Calu3 (cell line): ENCODE measurements around the gene RIMBP2. TPM values are rescaled to one million over a fixed set of nuclear protein-coding genes. Genes with fewer than 3 reads are reported as not detected.
"Not testable (repeated sequence)": the region's sequence is repeated elsewhere in the genome, so short reads cannot be mapped to it uniquely, and the experiment has no call there.

ENCODE experiments used
- BruUV-seq: library from RNA; stranded (reverse); fragments of 400-500 nt; replicated peaks from 2 replicates; lab custom pipeline; 2021; lab: Mats Ljungman, UMichigan
- CTCF ChIA-PET: fragments of 300-600 bp; sonication (Branson Sonifier 250); formaldehyde crosslinking; loops from one replicate; lab custom pipeline; 2022; ENCODE audit warnings: antibody characterized with exemption; lab: Charles Lee
- DNase-seq: peaks from one replicate; pipeline ENCODE4 v3.0.0; 2022
- H3K27ac Mint-ChIP-seq: one replicate; pipeline ENCODE4 v1.8.0; 2022; ENCODE audit warnings: mixed read lengths; ENCODE audit not compliant: unreplicated experiment
- H3K27me3 Mint-ChIP-seq: one replicate; pipeline ENCODE4 v1.8.0; 2022; ENCODE audit warnings: mixed read lengths; ENCODE audit not compliant: unreplicated experiment
- H3K36me3 Mint-ChIP-seq: one replicate; pipeline ENCODE4 v1.8.0; 2022; ENCODE audit warnings: mild to moderate bottlenecking, moderate library complexity, mixed read lengths; ENCODE audit not compliant: insufficient read depth, unreplicated experiment
- H3K4me1 Mint-ChIP-seq: one replicate; pipeline ENCODE4 v1.8.0; 2022; ENCODE audit warnings: mild to moderate bottlenecking, low read depth, mixed read lengths; ENCODE audit not compliant: unreplicated experiment
- H3K4me3 Mint-ChIP-seq: one replicate; pipeline ENCODE4 v1.8.0; 2022; ENCODE audit warnings: mild to moderate bottlenecking, low read depth, moderate library complexity, mixed read lengths; ENCODE audit not compliant: unreplicated experiment
- H3K9me3 Mint-ChIP-seq: one replicate; pipeline ENCODE4 v1.8.0; 2022; ENCODE audit warnings: low read depth, mixed read lengths; ENCODE audit not compliant: unreplicated experiment
- CTCF ChIP-seq: fragments of 200-600 bp; IDR thresholded peaks from one replicate; pipeline ENCODE4 v1.8.0; 2022; ENCODE audit warnings: antibody characterized with exemption; ENCODE audit not compliant: unreplicated experiment
- intact Hi-C: fragments of 100-400 bp; cut with micrococcal nuclease; formaldehyde crosslinking; loops from one replicate; pipeline ENCODE4 v1.10.0; 2022; ENCODE audit not compliant: unreplicated experiment
- total RNA-seq: library from RNA; stranded (reverse); gene quantifications from 2 replicates; pipeline ENCODE4 v1.2.3, GENCODE V29; 2022

The RIMBP2 gene
- total RNA-seq, 1 experiment from 2014 or later = 6.1 TPM

DNA sequence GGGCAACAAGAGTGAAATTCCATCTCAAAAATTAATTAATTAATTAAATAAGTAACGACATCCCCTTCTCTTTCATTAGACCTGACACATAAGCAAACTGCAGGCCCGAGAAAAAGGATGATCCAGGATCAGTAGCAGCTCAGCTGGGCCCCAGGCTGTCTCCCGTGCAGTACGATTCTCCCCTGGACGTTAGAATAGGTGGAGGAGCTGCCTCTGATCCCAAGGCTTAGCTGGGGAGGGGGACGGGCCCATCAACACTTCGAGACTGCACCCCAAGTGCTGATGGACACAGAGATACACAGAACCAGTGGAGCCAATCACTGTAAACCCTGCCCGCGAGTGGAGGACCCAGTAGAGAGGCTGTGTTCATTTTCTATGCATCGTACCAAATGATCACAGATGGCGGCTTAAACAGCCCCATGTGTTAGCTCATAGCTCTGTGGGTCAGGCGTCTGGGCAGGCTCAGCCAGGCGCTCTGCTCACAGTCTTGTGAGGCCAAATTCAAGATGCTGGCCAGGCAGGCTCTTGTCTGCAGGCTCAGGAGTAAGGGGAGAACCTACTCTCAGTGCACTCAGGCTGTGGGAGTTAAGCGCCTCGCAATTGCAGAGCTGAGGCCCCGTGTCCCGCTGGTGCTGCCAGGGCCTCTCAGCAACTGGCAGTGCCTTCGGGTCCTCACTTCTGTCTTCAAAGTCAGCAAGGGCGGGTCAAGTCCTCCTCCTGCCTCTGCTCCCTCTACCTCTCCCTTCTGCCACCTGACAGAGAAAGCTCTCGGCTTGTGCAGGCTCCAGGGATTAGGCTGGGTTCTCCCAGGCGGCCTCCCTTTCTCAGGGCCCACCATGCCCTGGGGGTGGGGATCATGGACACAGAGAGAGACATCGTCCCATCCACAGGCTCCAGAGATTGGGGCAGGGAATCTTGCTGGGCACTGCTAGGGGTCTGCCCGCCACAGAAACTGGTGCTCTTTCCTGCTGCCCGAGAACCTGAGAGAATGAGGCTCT, 26.4 kb downstream of the RIMBP2 start:
- Mint-ChIP-seq H3K9me3 (peaks cover 8% of the 10 kb centered on the region), H3K27ac (no peak overlapping the region), H3K4me1 (no peaks in the 10 kb centered on the region), H3K4me3 (no peak overlapping the region), H3K36me3 (no peaks in the 10 kb centered on the region), H3K27me3 (peaks cover 40% of the 10 kb centered on the region)
- TF ChIP-seq CTCF = no peak
- intact Hi-C loops = no loop called here
- CTCF ChIA-PET = no interaction called here
- BruUV-seq = no TSS peak
- no peak for DNase-seq

GRCh38 chr12:130688999-130689398, 27.1 kb downstream of the RIMBP2 start:
- H3K4me1 Mint-ChIP-seq, DNase-seq, H3K9me3 Mint-ChIP-seq, H3K4me3 Mint-ChIP-seq, BruUV-seq, H3K27ac Mint-ChIP-seq, intact Hi-C loops, H3K36me3 Mint-ChIP-seq, CTCF ChIA-PET: not testable (repeated sequence)
- H3K27me3 Mint-ChIP-seq = peaks cover 39% of the 10 kb centered on the region

DNA sequence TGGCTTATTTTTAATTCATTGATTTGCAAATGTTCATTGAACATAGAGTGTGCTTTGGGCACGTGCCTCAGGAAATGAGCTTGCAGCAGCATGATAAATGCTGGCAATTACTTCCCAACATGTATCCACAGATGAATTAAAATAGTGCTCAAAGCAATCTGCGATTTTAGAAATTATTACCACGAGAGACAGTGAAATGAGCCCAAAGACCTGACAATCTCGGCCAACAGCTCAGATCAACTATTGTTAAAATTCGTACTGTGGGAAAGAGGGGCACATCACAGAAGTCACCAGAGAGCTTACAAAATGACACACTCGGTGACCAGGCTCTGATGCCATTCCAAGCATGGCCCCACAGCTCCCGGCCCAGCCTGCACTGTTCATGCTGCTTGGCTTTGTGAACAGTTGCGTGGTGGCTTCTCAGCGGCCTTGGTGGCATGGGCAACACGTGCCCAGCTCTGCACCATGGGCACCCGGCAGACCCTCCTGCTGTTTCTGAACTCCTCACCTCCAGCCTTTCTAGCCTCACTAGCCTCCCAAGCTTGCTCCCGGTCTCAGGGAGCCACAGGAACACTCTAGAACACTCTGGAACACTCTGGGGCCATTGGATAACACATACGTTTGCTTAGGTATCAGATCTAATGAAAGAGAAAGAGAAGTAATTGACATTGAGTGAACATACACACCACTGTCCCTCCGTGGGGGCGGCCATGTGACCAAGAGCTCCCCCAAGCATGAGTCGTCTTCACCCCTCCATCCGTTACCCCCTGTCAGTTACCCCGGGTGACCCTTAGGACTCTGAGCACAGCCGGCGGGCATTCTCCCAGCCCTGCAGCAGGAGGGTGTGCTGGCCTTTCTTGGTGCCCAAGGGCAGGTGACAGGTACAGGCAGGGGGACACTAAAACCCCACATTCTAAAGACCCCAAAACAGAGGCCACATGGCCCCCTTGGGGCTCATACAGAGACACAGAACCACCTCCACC, 28.0 kb downstream of the RIMBP2 start:
- Mint-ChIP-seq H3K36me3 (no peaks in the 10 kb centered on the region), H3K27ac (no peak overlapping the region), H3K9me3 (peaks cover 5% of the 10 kb centered on the region), H3K4me3 (no peak overlapping the region), H3K4me1 (no peaks in the 10 kb centered on the region), H3K27me3 (peaks cover 39% of the 10 kb centered on the region)
- no TSS peak for BruUV-seq
- no peak for TF ChIP-seq CTCF
- intact Hi-C loops = no loop called here
- DNase-seq = no peak
- CTCF ChIA-PET = no interaction called here

DNA sequence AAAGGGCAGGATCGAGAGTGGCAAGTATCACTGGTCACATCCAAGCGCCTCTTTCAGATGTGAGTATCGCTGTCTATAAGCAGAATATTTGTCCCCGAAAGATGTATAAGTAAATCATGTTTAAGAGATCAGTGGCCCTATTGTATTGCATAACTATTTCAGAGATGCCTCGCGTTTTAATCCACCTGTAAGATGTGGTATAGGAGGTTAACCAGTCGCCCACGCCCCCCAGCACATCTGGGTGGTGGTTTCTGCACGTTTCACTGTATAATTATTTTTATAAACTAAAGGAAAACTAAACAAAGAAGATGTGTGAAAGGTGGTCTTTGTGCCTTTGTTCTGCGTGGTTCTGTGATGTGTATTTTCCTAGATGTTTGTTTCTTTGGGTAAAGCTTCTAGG, 28.9 kb downstream of the RIMBP2 start:
- Mint-ChIP-seq H3K27me3 (peaks cover 30% of the 10 kb centered on the region), H3K36me3 (no peaks in the 10 kb centered on the region), H3K4me3 (no peak overlapping the region), H3K9me3 (peaks cover 5% of the 10 kb centered on the region), H3K4me1 (no peaks in the 10 kb centered on the region), H3K27ac (no peak overlapping the region)
- DNase-seq = no peak
- no peak for TF ChIP-seq CTCF
- CTCF ChIA-PET = no interaction called here
- intact Hi-C loops = no loop called here
- BruUV-seq = no TSS peak
